ENCODE results near the gene CELF4.

DNA sequence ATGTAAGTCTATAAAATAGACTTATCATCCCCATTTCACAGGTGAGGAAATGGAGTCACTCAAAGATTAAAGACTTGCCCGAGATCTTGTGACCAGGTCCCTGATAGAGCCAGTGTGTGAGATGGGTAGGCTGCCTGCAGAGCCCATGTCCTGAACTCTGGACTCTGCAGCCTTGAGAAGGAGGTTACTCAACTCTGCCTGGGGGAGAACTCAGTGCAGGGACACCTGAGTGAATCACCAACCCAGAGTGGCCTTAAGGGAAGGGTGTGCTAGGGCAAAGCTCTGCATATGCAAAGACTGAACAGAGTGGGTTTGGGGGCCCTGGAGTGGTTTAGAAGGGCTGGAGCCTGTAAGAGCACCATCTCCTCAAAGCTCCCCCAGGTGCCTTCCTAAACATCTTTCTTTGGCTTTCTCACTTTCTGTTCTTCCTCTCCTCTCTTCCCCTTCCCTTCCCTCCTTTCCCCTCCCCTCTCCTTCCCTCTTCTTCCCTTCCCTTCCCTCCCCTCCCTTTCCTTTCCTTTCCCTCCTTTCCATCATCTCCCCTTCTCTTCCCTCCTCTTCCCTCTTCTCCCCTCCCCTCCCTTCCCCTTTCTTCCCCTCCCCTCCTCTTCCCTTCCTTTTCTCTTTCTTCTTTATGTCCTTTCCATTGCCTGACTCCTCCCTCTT, 67.6 kb downstream of the CELF4 start:
- TF ChIP-seq, protein P1, sequence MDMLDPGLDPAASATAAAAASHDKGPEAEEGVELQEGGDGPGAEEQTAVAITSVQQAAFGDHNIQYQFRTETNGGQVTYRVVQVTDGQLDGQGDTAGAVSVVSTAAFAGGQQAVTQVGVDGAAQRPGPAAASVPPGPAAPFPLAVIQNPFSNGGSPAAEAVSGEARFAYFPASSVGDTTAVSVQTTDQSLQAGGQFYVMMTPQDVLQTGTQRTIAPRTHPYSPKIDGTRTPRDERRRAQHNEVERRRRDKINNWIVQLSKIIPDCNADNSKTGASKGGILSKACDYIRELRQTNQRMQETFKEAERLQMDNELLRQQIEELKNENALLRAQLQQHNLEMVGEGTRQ (IDR thresholded peaks at IDR 0.05; ENCODE audit: borderline replicate concordance, low read depth, low read length): no peak
- TF ChIP-seq REST (IDR thresholded peaks at IDR 0.05; ENCODE audit: low read depth, low read length): no peak
- TF ChIP-seq, protein P2, sequence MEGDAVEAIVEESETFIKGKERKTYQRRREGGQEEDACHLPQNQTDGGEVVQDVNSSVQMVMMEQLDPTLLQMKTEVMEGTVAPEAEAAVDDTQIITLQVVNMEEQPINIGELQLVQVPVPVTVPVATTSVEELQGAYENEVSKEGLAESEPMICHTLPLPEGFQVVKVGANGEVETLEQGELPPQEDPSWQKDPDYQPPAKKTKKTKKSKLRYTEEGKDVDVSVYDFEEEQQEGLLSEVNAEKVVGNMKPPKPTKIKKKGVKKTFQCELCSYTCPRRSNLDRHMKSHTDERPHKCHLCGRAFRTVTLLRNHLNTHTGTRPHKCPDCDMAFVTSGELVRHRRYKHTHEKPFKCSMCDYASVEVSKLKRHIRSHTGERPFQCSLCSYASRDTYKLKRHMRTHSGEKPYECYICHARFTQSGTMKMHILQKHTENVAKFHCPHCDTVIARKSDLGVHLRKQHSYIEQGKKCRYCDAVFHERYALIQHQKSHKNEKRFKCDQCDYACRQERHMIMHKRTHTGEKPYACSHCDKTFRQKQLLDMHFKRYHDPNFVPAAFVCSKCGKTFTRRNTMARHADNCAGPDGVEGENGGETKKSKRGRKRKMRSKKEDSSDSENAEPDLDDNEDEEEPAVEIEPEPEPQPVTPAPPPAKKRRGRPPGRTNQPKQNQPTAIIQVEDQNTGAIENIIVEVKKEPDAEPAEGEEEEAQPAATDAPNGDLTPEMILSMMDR (IDR thresholded peaks at IDR 0.05 in 2 of 3, conservative IDR thresholded peaks at IDR 0.05 in 1 of 3; ENCODE audit: control insufficient read depth in 2 of 3, extremely low read depth in 1 of 3, insufficient read depth in 1 of 3, low read depth in 3 of 3, low read length in 3 of 3): no peak
- TF ChIP-seq MXI1 (IDR thresholded peaks at IDR 0.05; ENCODE audit: low read depth, low read length): no peak
- TF ChIP-seq YBX1 (IDR thresholded peaks at IDR 0.05): no peak
- TF ChIP-seq NFYB (IDR thresholded peaks at IDR 0.05; ENCODE audit: insufficient read depth, low read depth, low read length): no peak

Measured in GM12878 (cell line).